ENCODE measurements around the gene GTSF1L.
"Not testable (repeated sequence)": the region's sequence is repeated elsewhere in the genome, so short reads cannot be mapped to it uniquely, and the experiment has no call there.

GTSF1L gene

DNA sequence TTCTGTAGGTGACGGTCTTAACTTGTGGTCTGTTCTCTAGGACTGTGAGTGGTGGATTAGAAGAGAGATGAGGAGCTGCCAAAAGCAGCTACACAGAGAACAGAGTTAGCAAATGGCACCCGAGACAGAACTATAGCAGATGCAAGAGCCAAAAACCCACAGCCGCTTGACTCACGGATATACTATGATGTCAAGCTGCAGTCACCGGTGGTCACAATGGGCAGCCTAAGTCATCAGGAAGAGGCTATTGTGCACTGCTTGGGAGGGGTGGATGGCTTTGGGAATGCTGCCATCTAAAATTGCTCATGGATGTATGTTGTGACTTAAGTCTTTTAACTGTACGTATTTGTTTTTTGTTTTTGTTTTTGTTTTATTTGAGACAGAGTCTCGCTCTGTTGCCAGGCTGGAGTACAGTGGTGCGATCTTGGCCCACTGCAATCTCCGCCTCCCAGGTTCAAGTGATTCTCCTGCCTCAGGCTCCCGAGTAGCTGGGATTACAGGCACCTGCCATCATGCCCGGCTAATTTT, at the start of gene GTSF1L:
Gene GTSF1L (minus strand): TSS at position 192 of the 528 bp plus-strand sequence. CDS start 308 bp downstream, outside the sequence.
- DNase-seq (ENCODE audit: low read depth), result peak; percentile 80

DNA sequence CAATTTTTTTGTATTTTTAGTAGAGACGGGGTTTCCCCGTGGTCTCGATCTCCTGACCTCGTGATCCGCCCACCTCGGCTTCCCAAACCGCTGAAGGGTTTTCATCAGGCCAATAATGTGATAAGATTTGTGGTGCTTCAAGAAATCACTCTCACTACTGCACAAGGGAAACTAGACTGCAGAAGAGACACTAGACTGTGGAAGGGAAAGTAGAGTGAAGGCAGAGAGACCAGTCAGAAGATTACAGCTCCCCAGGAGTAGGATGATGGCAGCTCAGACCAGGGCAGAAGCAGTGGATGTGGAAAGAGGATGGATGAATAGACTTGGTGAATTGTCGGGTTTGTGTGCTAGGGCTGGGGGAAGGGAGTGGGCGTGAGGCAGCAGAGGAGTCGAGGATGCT, 48.0 kb upstream of the GTSF1L start:
- DNase-seq (ENCODE audit: low read depth), result no peak

DNA sequence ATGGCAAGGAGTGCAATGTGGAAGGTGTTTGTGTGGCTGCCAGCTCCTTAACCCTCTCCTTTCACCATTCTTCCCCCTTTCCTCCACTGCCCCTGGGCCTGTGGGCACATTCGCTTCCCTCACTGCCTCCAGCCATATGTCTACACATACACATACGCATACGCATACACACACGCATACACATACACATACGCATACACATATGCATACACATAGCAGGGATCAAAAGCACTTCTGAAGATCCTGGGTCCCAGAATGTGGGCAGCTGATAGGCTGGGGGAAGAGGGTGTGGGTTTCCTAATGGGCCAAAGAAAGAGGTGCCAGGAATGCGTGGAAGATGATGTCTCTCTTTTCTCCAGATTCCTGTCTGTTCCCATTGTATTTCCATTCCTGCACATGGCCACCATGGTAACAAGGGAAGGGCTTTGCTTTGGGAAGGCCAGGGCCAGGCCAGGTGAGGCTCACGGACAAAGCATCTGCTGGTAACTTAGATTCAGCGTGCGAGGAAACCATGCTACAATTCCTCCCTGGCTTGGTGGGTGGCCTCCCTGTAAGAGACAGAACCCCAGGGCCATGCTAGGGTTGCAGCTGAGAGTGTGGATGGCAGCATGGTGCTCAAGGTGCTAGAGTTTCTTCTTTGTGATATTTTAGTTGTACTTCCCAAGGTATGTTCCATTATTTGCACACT, 44.8 kb upstream of the GTSF1L start:
- no peak for DNase-seq (ENCODE audit: low read depth)

DNA sequence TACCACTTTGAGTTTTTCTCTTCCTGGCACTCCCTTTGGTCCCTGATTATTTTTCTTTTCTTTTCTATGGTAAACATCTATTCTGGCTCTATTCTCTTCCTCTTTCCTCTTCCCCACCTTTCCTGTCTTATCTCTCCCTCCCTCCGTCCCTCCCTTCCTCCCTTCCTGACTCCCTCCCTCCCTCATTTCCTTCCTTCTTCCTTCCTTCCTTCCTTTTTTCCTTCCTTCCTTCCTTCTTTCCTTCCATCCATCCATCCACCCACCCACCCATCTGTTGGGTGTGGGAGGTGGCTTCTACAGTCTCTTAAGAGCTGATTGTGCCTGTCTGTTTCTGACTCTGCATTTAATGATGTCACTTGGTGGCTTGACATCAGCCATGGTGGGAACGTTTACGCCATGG, 43.5 kb upstream of the GTSF1L start:
- no peak for DNase-seq (ENCODE audit: low read depth)

DNA sequence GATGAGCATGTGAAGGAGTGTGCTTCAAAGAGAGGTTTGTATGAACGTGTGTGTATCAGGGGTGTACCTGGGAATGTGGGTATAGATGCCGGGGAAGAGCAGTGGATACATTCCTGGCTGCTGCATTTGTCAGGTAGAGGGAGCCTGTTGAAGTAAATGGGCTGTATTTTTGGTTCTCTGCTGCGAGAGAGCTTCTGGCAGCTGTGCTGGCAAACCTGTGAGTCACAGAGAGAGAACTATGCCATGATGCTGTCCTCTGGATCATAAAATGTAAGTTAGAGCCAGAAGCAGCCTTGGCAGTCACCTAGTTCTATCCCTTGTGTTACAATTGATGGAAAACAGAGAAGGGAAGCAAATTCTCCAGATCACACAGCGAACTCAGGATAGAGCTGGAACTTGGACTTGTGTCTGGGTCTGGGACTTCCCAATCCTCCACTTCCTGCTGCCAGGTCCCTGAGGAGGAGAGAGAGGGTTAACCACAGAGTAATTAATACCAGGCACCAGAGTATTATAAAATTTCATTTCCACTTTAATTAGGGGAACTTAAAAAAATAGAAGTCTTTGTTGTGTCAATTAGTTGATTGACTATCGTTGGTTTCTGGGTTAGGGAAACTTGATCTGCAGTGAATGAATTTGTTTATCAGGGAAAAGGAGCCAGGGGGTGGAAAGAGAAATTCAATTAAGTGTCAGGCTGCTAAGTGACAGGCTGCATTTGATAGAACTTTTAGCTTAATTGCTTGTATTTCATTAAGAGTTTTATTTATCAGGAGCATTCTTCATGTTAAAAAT, 41.1 kb upstream of the GTSF1L start:
- no peak for DNase-seq (ENCODE audit: low read depth)

DNA sequence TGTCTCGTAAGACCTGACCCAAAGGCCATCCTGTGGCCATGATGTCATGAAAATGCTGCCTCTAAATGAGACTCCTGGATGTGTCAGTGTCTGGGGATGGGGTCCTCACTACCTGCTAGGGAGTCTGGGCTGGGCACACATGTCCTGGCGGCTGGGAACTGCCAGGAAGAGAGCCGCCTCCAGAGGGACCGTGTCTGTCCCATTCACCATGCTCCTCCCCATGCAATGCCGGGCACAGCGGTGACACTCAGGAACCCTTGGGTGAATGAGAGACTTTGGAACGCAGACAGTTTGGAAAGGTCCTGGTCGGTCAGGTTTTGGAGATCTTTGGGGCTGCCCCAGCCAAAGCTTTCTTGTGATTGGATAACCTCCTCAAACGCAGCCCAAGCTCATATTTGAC, 40.1 kb upstream of the GTSF1L start:
- no peak for DNase-seq (ENCODE audit: low read depth)

DNA sequence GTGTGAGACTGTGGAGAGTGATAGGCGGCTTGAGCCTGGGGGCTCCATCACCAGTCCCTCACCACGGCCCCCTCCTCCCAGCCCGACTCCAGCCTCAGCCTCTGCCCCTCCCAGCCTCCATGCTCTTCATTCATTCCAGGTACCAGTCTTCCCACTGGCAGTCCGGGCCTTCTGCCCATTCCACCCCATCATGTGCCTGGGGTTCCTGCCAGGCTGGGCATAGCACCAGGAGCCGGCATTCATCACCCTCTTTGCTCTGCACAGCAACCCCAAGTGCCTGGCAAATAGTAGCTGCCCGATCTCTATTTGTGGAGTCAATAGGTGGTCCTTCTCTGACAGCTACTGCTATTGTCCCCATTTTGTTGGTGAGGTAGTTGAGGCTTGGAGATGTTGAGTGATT, 39.6 kb upstream of the GTSF1L start:
- no peak for DNase-seq (ENCODE audit: low read depth)

DNA sequence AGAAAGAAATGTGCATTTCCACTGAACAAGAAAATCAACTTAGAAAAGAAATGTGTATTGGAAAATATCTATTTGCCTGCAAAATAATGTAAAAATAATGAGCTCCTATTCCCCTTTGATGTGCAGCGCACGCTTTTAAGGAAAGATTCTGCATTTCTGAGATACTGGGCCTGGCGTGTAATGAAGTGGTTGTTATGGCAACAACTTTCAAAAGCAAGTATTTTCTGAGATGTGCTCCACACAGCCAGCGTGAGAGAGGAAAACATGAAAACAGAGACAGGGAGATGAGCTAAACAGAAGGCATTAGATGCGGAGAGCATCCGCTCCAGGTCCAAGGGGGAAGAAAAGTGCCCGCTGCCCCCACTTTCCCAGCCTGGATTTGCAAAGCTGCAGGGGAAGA, 39.1 kb upstream of the GTSF1L start:
- DNase-seq (ENCODE audit: low read depth), result no peak

DNA sequence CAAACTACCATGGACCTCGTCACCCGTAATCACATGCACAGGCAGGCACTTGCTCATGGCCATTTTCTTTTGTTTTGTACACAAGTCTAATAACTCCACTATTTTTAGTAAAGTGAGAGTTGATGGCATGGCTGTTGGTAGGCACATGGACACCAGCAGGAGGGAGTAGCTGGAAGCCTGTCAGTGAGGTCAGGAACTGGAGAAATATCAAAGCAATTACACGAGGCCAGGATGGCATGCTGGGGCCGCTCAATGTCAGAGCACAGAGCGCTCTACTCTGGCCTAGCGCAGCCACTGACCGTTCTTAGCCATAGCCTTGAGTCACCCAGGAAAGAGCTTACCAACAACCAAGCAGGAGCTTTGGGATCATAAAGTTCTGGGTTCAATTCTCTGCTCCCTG, 36.1 kb upstream of the GTSF1L start:
- no peak for DNase-seq (ENCODE audit: low read depth)

DNA sequence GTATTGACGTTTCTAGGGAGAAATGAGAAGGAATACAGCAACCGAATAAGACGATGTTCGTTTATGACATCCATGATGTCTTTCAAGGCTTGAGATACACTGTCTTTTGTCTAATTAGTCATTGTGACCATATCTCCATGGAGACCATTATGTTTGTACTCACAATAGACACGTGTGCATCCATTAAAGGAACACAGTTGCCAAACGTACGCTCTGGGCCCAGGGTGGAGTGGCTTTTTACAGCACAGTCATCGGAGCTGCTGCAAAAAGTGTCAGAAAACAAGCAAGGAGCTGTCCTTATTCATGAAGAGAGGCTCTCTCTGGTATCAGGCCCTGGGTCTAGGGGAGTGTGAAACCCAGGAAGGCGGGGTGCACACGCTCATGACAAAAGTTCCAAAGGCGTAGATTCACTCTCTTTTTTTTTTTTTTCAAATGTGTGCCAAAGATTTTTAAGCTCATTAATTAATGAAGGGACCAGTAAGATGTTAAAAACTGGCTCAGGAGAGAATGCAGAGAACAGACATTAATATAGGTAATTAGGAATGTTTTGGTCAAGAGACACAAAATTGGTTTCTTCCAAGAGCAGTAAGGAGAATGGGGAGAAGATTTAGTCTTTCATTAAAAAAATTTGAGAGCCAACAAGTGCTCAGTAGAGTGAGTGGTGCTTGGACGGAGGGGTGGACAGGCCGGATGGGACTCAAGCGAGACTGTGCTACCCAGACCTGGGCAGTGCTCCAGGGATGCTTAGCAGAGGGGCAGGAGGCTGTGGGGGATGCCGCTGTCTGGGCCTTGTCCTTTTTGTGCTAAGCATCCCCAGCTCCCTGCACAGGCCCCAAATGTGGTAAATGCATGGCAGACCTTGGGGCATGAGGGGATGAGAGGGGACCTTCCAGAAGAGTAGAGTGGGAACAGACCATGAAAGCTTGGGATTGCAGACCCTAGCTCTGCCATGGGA, 34.9 kb upstream of the GTSF1L start:
- DNase-seq (ENCODE audit: low read depth), result no peak

DNA sequence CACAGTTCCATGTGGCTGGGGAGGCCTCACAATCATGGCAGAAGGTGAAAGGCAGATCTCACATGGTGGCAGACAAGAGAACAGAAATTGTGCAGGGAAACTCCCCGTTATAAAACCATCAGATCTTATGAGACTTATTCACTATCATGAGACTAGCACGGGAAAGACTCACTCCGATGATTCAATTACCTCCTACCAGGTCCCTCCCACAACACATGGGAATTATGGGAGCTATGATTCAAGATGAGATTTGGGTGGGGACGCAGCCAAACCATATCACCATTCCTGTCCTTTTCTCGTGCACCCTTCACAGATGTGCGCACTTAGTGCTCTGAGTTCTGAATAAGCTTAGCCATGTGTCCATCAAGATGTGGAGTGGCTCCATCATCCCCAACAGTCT, 31.1 kb upstream of the GTSF1L start:
- DNase-seq (ENCODE audit: low read depth), result not testable (repeated sequence)

DNA sequence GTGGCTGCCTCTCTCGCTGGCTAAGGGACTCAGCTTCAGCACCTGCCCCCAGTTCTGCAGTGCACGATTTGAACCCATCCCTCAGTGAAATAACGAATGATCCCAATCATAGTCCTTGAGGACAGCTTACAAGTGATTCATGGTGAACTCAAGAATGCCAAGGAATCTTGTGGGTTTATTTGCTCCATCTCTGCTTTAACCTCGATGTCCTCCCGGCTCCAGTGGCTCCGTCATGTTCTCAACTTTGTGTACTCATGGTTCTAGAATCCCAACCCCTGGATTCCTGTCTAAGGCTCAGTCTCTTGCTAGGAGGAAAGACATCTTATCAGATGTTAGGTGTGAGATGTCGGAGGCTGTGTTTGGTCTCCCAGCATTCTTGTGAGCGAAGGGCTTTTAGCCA, 29.0 kb upstream of the GTSF1L start:
- DNase-seq (ENCODE audit: low read depth), result no peak

DNA sequence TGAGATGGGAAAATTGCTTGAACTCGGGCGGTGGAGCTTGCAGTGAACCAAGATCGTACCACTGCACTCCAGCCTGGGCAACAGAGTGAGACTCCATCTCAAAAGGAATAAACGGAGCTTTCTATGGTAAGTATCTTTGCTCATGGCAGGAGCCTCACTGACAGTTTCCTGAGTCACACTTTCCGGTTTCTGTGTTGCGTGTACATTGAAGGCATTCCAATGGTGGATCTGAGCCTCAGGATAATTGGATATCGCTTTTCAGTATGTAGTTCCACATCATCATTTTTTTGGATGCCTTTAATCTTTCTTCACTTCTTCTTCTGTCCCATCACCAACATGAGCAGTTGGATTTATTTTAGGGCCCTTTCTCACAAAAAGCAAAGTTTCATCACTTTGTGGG, 28.6 kb upstream of the GTSF1L start:
- DNase-seq (ENCODE audit: low read depth), result no peak

DNA sequence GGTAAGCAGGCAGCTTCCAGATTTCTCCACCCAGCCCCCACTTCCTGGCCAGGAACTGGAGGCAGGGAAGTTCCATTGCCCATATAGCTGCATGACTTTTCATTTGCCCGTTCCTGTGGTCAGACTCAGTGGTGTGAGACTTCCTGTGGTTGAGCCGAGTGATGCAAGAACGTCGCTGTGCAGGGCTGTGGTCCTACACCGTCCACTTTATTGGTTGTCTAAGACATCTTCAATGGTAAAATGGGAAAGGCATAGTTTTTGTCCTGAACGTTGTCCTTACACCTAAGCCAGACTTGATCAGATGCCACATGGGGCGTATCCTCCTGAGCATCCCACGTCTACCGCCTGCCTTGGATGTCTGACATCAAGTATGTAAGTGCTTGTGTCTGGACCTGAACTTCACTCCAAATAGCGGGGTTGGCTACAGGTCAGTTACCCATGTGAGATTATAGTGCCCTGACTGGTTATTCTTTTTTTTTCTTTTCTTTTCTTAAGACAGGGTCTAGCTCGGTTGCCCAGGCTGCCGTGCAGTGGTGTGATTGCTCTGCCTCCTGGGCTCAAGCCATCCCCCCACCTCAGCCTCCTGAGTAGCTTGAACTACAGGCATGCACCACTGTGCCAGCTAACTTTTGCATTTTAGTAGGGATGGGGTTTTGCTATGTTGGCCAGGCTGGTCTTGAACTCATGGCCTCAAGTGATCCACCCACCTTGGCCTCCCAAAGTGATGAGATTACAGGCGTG, 25.9 kb upstream of the GTSF1L start:
- DNase-seq (ENCODE audit: low read depth), result peak; percentile 92

DNA sequence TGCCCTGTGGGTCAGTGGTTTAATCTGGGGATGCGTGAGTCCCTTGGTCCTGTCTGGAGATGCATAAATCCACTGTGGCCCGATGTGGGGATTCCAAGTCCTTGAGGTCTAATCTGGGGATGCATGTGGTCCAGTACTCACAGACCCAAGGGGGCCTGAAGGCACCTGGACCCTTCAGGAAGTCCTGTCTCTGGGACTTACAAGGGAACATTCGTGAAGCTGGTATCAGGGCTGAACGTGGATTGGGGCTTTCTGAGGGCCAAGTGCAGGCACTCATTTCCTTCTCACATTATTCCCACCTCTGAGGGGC, 25.2 kb upstream of the GTSF1L start:
- no peak for DNase-seq (ENCODE audit: low read depth)

DNA sequence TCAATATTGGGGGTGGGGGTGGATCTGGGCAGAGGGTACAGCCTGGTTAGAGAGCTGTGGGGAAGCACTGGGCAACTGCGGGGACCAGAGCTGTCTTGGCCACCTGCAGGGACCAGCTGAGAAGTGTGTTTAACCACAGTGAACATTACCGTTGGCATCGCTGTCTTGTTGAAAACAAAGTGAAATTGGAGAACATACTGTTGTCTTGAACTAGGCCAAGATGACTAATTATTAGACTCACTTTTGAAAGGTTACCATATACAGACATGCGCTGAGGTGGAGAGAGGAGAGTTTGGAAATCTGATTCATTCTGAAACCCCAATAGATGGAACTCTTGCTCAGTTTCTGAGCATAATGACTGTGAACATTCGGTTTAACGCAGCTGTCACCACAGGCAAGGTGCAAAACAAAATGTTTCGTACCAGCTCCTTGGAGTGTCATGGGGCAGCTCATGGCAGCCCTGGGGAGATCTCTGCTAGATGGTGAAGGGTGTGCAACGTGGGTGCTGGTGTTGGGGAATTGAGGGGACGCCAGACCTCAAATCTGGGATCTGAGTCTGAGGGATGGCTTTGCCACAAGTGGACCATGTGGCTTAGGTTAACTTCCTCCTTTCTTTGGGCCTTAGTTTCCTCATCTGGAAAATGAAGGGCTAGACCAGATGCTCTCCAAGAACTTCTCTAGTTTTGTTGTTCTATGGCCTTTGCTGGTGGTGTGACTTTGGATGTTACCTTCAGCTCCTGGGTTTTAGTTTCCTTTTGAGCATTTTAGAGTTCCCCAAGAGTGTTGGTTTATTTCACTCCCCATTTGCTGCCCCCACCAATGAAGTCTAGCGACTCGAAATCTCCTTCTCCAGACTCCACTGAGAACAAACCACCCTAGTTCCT, 24.6 kb upstream of the GTSF1L start:
- peak; percentile 88 for DNase-seq (ENCODE audit: low read depth)

DNA sequence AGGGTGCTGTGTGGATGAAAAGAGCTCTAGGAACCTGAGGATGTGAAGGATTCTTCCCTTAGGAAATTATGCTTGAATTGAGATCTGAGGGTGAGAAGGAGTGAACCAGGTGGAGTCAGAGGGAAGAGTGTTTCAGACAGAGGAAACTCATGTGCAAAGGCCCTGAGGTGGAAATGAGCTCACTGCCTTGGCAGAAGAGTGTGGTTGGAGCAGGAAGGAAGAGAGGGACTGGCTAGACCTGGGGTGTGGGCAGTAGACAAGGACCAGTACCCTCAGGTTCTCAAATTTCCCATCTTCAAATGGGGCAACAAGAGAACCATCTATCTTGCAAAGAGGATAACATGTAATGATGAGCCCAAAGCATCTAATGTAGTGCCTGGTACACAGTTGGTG, 24.0 kb upstream of the GTSF1L start:
- DNase-seq (ENCODE audit: low read depth), result no peak

DNA sequence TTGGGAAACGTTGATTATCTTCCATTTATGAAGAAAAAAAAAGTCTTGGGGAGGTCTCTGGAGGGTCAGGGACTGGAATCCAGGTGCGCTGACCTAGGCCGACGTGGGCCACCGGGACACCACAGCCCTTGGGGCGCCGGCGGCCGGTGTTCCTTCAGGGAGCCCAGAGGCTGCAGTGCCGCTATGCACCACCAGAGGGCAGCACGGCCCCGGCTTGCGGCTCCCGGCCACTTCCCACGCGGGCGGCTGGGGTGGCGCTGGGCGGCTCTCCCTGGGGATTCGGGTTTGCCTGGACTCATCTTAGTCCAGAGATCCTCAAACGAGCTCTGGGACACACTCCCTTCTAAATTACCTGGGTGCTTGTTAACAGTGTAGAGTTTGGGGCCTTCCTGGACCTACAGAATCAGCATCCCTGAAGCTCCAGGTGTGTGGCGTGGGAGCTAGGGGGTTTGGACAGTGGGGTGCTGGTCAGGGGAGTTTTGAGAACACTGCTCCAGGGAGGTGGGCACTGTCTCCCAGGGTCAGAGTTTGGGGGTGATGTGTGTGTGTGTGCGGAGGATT, 23.0 kb upstream of the GTSF1L start:
- DNase-seq (ENCODE audit: low read depth), result no peak

DNA sequence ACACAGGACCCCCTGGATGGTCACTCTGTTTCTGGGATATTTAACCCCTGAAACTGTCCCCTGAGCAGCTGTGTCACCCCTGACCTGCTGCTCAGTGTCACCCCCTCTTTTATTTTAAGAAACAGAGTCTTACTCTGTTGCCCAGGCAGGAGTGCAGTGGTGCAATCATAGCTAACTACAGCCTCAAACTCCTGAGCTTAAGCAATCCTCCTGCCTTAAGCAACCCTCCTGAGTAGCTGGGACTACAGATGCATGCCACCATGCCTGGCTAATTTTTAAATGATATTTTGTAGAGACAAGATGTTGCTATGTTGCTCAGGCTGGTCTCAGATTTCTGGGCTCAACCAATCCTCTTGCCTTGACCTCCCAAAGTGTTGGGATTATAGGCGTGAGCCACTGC, 21.5 kb upstream of the GTSF1L start:
- DNase-seq (ENCODE audit: low read depth), result no peak

DNA sequence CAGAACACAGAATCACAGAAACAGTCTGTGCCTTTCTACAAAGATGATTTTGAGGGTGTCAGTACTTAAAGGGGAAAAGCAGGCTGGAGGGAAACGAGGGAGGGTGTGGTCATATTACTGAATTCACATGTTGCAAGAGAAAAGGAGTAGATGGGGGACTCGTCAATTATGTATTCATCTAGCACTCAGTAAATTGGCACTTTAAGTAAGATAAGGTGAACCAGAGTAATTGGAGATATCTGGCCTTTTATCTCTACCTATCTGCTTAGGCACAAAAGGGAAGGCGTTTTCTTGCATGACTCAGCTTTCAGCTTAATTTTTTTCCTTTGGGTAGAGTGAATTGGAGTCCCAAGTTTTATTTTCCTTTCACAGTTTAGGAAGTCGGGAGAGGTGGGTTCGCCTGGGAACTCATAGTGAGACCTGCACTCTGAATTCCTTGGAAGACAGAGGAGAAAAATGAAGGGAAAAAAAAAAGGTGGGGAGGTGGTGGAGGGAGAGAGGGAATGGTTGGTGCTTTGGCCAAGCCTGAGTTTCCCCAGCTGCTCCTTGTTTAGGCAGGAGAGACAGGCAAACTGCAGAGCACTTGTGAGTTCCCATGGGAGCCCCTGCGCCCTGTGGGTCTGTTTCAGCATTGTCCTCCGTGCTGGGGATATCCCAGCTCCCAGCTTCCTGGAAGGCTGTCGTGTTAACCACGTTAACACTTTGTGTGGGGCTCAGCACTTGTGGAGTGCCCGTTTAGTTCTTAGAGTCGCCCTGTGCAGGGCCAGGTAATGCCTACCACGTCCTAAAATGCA, 19.7 kb upstream of the GTSF1L start:
- no peak for DNase-seq (ENCODE audit: low read depth)
